ENCODE measurements around the gene PGLYRP2.

PGLYRP2 gene

DNA sequence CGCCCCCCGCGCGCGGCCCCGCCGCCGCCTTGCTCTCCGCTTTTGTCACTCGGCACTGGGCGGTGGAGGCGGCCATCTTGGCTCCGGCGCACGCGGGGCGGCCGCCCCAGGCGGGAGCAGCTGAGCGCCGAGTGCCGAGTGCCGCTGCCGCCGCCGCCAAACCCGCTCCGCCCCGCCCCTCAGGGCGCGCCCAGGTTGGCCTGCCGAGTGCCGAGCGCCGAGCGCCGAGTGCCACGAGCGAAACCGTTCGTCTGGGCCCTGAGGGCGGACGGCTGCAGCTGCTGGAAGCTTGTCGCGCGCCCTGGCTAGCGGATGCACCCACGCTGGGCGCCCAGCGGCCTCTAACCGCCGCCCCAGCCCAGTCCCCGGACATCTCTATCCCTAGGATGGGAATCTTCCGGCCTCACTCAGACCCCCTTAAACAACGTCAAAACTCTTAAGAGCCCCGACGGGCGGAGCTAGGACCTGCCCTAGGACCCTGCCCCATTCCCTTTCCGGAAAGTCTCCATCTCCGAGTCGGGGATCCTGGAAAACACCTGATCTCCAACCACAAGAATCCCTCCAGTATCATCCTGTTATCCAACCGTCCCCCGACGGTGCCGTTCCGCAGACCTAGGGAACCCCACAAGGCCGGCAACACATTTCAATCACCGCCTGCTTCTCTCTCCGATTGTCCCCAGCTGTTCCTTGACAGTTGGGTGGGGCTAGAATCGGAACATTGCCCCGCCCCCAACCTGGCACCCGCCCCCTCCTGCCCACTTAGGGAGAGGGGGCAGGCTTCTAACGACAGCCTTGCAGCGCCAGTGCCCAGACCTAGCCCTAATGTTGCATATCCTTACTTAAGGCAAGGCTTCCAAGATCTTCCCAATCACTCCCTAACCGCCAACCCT lies 46.4 kb downstream of the PGLYRP2 start:
- no peak for TF ChIP-seq ZNF274 (IDR thresholded peaks at IDR 0.05; ENCODE audit: low read depth, low read length)
- peak overlapping the region; percentile 61 for H3K4me3 ChIP-seq (ENCODE audit: low read length)

DNA sequence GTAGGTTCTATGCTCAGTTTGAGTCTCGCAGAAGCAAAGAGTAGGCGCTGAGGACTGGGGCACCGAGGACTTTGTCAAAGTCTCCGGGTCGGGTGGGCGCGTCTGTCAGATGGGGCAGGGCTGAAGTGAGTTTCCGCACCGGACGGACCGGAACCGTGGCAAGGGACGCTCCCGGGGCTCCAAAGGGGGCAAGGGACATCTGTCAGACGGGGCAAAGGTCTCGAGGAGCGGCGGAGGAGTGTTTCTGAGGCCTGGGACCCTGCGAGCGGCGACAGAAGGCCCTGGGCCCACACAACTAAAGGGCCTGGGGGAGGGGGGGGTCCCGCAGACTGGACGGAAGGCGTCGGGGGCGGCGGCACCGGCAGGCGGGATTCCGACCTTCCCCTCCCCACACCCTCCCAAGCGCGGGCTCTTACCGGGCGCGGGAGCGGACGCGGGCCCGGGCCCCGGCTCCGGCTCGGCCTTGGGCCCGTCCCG lies 47.2 kb downstream of the PGLYRP2 start:
- no peak for TF ChIP-seq ZNF274 (IDR thresholded peaks at IDR 0.05; ENCODE audit: low read depth, low read length)

DNA sequence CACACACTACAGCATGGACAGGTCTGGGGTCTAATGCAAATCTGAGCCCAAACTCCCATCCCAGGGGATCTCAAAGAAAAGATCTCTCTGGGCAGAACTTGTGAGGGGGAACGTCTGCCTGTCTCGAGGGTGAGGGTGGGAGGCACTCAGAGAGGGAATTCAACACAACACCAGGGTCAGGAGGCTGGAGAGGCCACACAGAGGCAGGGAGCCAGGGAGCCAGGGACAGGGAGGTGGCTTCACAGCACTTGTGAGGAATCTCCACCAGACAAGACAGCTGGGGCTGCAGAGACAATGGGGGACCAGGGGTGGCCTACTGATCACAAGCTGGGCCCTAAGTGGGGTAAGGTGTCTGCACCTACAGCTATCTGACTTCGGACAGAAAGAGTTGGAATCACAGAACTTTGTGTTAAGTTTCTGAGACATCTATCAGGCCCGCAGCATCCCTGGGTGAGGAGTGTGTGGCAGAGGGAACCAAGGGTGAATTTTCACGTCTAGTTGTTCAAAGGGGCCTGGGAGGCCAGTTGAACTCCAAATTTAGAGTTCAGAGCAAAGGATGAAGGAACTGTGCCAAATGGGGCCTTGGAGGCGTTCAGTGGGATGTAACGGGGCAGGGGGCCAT lies 47.8 kb downstream of the PGLYRP2 start:
- no peak for TF ChIP-seq ZNF274 (IDR thresholded peaks at IDR 0.05; ENCODE audit: low read depth, low read length)
- peak overlapping the region; percentile 87 for H3K4me3 ChIP-seq (ENCODE audit: low read length)

More for the DNA sequence above, 47.2 kb downstream of the PGLYRP2 start:
- peak overlapping the region; percentile 87 for H3K4me3 ChIP-seq (ENCODE audit: low read length)

DNA sequence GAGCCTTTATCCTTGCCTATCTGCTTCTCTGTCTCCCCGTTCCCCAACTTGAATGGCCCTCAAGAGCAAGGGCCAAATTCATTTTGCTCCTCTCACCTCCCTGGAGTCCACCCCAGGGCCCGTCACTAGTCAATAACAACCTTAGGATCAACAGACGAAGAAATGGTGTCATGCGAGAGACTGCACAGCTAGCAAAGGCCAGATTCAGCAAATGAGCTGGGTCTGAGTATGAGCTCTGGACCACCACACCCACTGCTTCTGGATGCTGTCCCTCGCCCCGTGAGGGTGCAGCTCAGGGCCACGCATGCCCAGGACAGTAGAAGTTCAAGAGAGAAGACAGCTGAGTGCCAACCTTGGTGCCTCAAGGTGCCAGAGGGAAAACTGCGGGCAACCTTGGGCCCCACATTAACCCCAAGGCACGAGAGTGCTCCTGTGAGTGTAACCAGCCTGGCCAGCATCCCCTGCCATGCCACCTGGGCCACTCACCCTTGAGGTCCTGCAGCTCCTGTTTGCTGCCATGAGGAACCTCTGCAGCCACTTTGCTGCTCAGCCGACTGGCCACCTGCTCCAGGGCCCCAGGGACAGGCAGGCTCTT lies 48.7 kb downstream of the PGLYRP2 start:
- no peak overlapping the region; the same call in 1 of the 2 replicates for H3K4me3 ChIP-seq (ENCODE audit: low read length)
- no peak for TF ChIP-seq ZNF274 (IDR thresholded peaks at IDR 0.05; ENCODE audit: low read depth, low read length)

DNA sequence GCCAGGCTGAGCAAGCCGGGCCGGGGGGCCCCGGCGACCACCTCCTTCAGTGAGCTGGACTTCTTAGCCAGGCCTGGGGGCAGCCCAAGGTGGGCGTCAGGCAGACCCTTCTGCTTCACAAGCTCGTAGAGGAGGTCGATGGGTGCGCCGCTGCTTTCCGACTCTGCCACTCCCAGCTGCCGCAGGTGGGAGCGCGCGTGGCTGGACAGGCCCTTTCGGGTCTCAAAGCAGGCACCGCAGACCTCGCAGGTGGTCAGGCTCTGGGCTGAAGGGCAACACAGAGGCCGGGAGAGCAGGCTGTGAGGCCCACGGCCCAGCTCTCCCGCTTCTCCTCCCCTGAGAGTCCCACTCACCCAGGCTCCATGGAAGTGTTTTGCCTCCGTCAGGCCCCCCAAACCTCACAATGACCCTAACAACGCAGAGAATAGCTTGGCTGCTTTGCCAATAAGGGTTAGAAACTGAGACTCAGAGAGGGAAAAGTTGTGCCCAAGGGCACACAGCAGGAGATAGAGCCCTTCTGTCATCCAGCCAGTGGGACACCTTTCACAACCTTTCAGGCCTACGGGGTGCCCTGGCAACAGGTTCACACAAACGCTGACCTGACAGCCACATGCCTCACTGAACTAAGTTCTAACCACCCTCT lies 49.4 kb downstream of the PGLYRP2 start:
- no peak for TF ChIP-seq ZNF274 (IDR thresholded peaks at IDR 0.05; ENCODE audit: low read depth, low read length)
- H3K4me3 ChIP-seq (ENCODE audit: low read length): no peak overlapping the region

DNA sequence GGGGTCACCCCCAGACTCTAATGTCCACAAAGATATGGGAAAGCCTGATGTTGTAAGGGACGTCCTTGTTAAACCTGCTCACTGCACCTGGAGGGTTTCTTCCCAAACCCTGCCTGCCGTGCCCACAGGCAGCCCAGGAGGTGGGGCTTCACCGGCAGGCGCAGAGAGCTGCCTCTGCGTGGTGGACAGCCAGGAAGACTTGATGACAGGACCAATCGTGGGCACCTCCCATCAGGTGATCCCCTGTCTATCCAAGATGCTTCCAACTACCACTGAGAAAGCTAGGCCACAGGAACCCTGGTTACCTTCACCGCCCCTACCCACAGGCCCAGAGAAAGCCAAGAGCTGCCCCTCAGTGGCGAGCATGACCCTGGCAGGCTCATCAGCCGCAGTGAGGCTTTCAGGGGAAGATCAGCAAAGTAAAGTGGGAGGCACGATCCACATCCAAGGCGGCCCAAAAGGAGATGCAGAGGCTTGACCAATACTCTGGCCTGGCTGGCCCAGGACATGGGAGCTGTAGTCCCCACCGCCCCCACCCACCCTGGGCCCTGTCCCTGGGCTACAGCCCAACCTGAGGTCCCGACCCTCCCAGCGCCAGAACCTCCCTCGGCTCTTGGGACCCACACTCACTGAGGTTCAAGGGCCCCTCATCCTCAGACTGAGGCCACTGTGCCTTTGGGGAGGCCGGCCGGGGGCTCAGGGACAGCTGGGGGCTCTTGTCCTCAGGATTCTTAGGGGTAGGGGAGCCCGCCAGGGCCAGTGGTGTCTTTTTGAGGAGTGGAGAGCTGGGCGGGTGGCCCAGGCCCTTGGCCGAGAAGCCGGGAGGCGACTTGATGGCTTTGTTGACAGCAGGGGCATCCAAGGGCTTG lies 50.1 kb downstream of the PGLYRP2 start:
- H3K4me3 ChIP-seq (ENCODE audit: low read length): no peak overlapping the region
- no peak for TF ChIP-seq ZNF274 (IDR thresholded peaks at IDR 0.05; ENCODE audit: low read depth, low read length)

DNA sequence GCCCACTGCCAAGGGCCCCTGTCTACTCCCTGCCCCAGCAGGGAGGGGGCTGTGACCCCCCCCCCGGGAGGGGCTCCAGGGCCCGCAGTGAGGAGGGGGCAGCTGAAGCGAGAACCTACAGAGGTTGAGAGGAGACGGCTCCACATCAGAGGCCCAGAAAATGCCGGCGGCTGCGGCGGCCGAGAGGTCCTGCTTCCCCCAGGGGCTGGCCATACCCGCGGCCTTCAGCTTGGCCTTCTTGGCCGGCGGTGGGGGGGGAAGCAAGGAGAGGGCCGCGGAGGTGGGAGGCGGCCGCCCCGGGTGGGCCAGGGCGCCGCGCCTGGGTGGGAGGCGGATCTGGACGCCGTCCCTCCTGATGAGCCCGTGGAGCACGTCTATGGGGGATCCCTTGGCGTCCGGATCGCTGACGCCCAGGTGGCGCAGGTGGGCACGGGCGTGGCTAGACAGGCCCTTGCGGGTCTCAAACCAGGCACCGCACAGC lies 51.3 kb downstream of the PGLYRP2 start:
- no peak for TF ChIP-seq ZNF274 (IDR thresholded peaks at IDR 0.05; ENCODE audit: low read depth, low read length)
- no peak overlapping the region for H3K4me3 ChIP-seq (ENCODE audit: low read length)

DNA sequence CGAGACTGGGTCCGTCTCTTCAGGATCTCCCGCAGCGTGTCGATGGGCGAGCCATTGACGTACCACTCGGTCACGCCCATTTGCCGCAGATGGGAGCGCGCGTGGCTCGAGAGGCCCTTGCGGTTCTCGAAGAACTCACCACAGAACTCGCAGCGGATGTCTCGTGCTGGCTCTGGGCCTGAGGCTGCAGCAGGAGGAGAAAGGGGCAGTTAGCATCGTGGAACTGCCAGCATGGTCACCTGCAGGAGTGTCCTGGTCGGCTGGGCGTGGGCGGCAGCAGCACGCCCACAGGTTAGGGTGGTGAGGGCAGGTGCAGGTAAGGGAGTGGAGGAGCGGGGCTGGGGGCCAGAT lies 52.0 kb downstream of the PGLYRP2 start:
- no peak for TF ChIP-seq ZNF274 (IDR thresholded peaks at IDR 0.05; ENCODE audit: low read depth, low read length)
- no peak overlapping the region for H3K4me3 ChIP-seq (ENCODE audit: low read length)

DNA sequence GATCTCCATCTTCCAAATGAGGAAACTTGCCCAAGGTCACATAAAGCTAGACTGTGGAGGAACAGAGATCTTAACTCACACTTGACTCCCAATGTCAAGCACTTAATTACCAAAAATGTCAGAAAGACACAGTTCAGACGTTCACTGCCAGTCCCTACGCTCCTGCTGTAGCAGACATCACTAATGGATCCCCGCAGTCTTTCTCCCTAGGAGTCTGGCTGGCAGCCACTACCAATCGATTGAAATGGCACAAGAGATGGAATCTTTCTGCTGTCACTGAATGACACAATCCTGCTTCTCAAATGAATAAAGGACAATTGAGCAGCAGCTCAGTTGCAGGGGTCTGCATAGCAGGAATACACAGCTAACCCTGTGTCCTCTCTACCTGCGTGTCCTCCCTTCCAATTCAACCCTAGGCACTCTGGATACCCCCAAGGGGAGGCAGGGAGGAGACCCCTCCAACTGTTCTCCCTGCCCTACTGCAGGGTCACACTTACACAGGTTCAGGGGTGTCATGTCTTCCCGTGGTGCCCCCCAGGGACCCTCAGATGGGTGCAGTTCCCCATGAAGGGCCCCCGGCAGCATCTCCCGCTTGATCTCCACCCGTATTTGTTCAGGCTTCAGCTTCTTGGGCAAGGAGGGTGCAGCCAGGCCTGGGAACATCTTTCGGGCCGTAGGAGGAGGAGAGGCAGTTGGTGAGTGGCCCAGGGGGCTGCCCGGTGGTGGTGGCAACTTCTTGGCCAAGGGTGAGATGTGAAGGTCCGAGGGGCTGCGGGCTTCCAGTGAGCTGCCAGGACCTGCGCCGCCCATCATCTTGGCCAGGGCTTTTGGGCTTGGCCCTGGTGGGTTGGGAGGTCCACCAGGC lies 52.6 kb downstream of the PGLYRP2 start:
- H3K4me3 ChIP-seq (ENCODE audit: low read length): no peak overlapping the region
- TF ChIP-seq ZNF274 (IDR thresholded peaks at IDR 0.05; ENCODE audit: low read depth, low read length): no peak

DNA sequence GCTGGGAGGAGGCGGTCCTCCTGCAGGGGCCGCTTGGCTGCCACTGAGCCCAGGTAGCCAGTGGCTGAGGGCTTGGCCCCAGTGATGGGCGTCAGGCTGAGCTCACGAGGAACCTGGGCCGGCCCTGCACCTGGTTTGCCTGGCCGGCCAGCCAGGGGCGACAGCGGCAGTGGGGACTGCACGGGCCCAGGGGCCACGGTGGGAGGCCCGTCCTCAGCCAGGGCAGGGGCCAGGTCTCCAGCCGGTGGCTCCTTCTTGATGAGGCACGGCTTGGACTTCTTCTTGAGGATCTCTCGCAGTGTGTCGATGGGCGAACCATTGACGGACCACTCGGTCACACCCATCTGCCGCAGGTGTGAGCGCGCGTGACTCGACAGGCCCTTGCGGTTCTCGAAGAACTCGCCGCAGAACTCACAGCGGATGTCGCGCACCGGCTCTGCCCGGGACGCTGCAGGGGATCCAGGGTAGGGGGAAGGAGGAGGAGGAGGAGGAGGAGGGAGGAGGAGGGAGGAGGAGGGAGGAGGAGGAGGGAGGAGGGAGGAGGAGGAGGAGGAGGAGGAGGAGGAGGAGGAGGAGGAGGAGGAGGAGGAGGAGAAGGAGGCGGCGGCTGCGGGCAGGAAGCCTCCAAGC lies 53.9 kb downstream of the PGLYRP2 start:
- TF ChIP-seq ZNF274 (IDR thresholded peaks at IDR 0.05; ENCODE audit: low read depth, low read length): no peak
- no peak overlapping the region for H3K4me3 ChIP-seq (ENCODE audit: low read length)

DNA sequence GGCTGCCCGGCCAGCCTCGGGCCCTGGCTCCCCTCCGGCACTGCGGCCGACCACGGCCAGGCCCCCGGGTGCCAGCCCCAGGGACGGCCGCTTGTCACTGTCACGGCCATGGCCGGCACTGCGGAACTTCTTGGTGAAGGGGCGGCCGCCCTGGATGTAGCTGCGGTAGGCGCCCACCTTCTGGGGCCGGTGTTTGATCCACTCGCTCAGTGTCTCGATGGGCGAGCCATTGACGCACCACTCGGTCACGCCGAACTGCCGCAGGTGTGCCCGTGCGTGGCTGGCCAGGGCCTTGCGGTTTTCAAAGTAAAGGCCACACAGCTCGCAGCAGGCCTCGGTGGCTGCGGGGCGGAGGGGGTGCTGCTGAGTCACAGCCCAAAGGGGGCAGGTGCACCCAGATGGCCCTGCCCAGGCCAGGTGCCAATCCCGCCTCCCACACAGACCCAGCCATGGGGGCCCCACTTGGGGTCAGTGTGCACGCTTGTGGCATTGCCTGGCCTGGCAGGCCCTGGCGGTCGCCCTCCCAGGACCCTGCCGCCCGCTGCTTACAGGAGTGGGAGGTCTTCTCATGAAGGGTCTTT lies 54.5 kb downstream of the PGLYRP2 start:
- no peak overlapping the region for H3K4me3 ChIP-seq (ENCODE audit: low read length)
- no peak for TF ChIP-seq ZNF274 (IDR thresholded peaks at IDR 0.05; ENCODE audit: low read depth, low read length)

DNA sequence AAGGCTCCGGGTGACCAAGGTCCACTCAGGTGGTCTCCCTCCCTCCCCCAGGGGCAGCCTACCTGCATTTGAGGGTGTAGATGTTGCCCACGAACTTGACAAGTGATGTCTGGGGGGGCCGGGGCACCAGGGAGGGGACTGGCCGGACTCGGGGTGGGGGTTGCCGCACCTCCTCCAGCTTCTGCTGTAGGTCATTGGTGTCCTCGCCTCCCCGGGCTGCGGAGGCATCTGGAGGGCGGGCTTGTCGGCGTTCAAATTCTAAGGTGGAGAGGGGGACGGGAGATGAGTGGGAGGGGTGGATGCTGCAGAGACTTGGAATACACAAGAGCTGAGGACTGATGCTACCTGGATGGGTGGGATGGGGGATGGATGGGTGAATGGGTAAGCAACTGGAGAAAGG lies 55.2 kb downstream of the PGLYRP2 start:
- no peak for TF ChIP-seq ZNF274 (IDR thresholded peaks at IDR 0.05; ENCODE audit: low read depth, low read length)
- no peak overlapping the region for H3K4me3 ChIP-seq (ENCODE audit: low read length)

Data from GM08714 (cell line).